H1 (cell line): ENCODE data around the gene SBF2. TPM values are rescaled to one million over a fixed set of nuclear protein-coding genes. Genes with fewer than 3 reads are reported as not detected.

Source experiments
- CTCF ChIA-PET: fragments of 300-600 bp; sonication (Branson Sonifier 250); formaldehyde crosslinking; loops from one replicate; lab custom pipeline; 2021; ENCODE audit not compliant: partially characterized antibody; lab: Charles Lee
- POLR2A ChIA-PET: fragments of 300-600 bp; sonication (Branson Sonifier 250); formaldehyde crosslinking; loops from one replicate; lab custom pipeline; 2021; ENCODE audit warnings: inconsistent platforms; ENCODE audit not compliant: partially characterized antibody; lab: Charles Lee
- DNase-seq, 2 experiments: peaks; one replicate each; pipeline versions ENCODE4 v3.0.0 to v3.0.0-alpha.2; 2010 to 2022; ENCODE audit warnings: low spot score in 2 of 2, low read depth in 1 of 2, mixed read lengths in 1 of 2
- FAIRE-seq: peaks from 2 replicates; lab custom pipeline; 2011; peaks lifted over from hg19 to GRCh38; lab: Jason Lieb, UNC
- H2AFZ ChIP-seq: 2 replicates; pipeline ENCODE4 v1.8.1; 2012; ENCODE audit warnings: low read length, inconsistent platforms
- H2AK5ac ChIP-seq: 2 replicates; pipeline ENCODE4 v1.6.1; 2013; ENCODE audit warnings: low read depth, low read length
- H2BK120ac ChIP-seq: replicated peaks from 2 replicates; pipeline ENCODE3; 2013; ENCODE audit warnings: low read depth, low read length, inconsistent platforms
- H2BK12ac ChIP-seq: 2 replicates; pipeline ENCODE4 v1.6.1; 2013; ENCODE audit warnings: low read depth, low read length
- H2BK15ac ChIP-seq: 2 replicates; pipeline ENCODE4 v1.6.1; 2013; ENCODE audit warnings: low read length
- H2BK20ac ChIP-seq: 2 replicates; pipeline ENCODE4 v1.6.1; 2013; ENCODE audit warnings: low read length
- H2BK5ac ChIP-seq: 2 replicates; pipeline ENCODE4 v1.6.1; 2013; ENCODE audit warnings: low read depth, low read length
- H3K14ac ChIP-seq: 2 replicates; pipeline ENCODE4 v1.6.1; 2013; ENCODE audit warnings: inconsistent platforms; ENCODE audit not compliant: insufficient read length
- H3K18ac ChIP-seq: 2 replicates; pipeline ENCODE4 v1.6.1; 2013; ENCODE audit warnings: low read length; ENCODE audit errors: extremely low read depth
- H3K23ac ChIP-seq: 2 replicates; pipeline ENCODE4 v1.6.1; 2013; ENCODE audit warnings: inconsistent platforms; ENCODE audit not compliant: insufficient read length
- H3K23me2 ChIP-seq: 2 replicates; pipeline ENCODE4 v1.6.1; 2013; ENCODE audit warnings: low read depth, low read length
- H3K27ac ChIP-seq: 2 replicates; pipeline ENCODE4 v1.6.1; 2011; ENCODE audit warnings: low read depth, low read length, inconsistent platforms
- H3K27me3 ChIP-seq, 4 experiments: replicated peaks in 1 of 4; 1 replicate in 1 of 4; 2 replicates in 3 of 4; pipeline versions ENCODE4 v1.6.1 to v1.8.1; 2011 to 2013; ENCODE audit warnings: low read length in 3 of 4, mild to moderate bottlenecking in 3 of 4, inconsistent platforms in 2 of 4, mixed read lengths in 2 of 4, moderate library complexity in 1 of 4; ENCODE audit not compliant: control insufficient read depth in 3 of 4, insufficient read depth in 3 of 4; ENCODE audit errors: extremely low read depth in 1 of 4
- H3K36me3 ChIP-seq, 4 experiments: 2 replicates each; pipeline versions ENCODE4 v1.6.1 to v1.8.1; 2011 to 2013; ENCODE audit warnings: mild to moderate bottlenecking in 4 of 4, low read length in 3 of 4, moderate library complexity in 2 of 4, control low read depth in 1 of 4, inconsistent platforms in 1 of 4; ENCODE audit not compliant: insufficient read depth in 4 of 4, control insufficient read depth in 2 of 4
- H3K4ac ChIP-seq: replicated peaks from 2 replicates; pipeline ENCODE3; 2013; ENCODE audit warnings: low read length, low read depth, mixed read lengths, inconsistent platforms; ENCODE audit not compliant: insufficient read length
- H3K4me1 ChIP-seq, 4 experiments: replicated peaks in 1 of 4; 1 replicate in 1 of 4; 2 replicates in 3 of 4; pipeline versions ENCODE4 v1.6.1 to v1.8.1; 2011 to 2013; ENCODE audit warnings: low read length in 3 of 4, inconsistent platforms in 2 of 4, mixed read lengths in 1 of 4; ENCODE audit not compliant: insufficient read depth in 4 of 4, control insufficient read depth in 3 of 4
- H3K4me2 ChIP-seq, 2 experiments: 2 replicates each; pipeline versions ENCODE4 v1.6.1 to v1.8.1; 2011 to 2013; ENCODE audit warnings: low read depth in 2 of 2, low read length in 2 of 2, control low read depth in 1 of 2, inconsistent platforms in 1 of 2, mild to moderate bottlenecking in 1 of 2; ENCODE audit not compliant: insufficient read depth in 1 of 2
- H3K4me3 ChIP-seq, 4 experiments: fragments of 200-600, 300-600 bp in 1 of 4; sonication (generic), shearing (Covaris generic), sonication (Bioruptor Twin) in 1 of 4; 2 replicates each; pipeline versions ENCODE4 v1.5.1 to v1.8.1; 2011 to 2016; ENCODE audit warnings: low read length in 4 of 4, low read depth in 3 of 4, control low read depth in 2 of 4, inconsistent platforms in 2 of 4, mild to moderate bottlenecking in 2 of 4, mixed read lengths in 1 of 4, moderate library complexity in 1 of 4; ENCODE audit not compliant: insufficient read depth in 2 of 4; ENCODE audit errors: extremely low read depth in 1 of 4
- H3K56ac ChIP-seq: replicated peaks from 2 replicates; pipeline ENCODE3; 2013; ENCODE audit warnings: low read depth, mild to moderate bottlenecking, mixed read lengths, low read length, inconsistent platforms; ENCODE audit not compliant: insufficient read length
- H3K79me1 ChIP-seq: 2 replicates; pipeline ENCODE4 v1.6.1; 2013; ENCODE audit warnings: low read depth, low read length, control low read depth
- H3K79me2 ChIP-seq, 2 experiments: 2 replicates each; pipeline versions ENCODE4 v1.6.1 to v1.8.1; 2012 to 2013; ENCODE audit warnings: low read length in 2 of 2, mild to moderate bottlenecking in 2 of 2, inconsistent platforms in 1 of 2; ENCODE audit not compliant: insufficient read depth in 2 of 2, control insufficient read depth in 1 of 2
- H3K9ac ChIP-seq, 4 experiments: replicated peaks in 1 of 4; 1 replicate in 1 of 4; 2 replicates in 3 of 4; pipeline versions ENCODE4 v1.6.1 to v1.8.1; 2011 to 2013; ENCODE audit warnings: low read depth in 3 of 4, low read length in 3 of 4, control low read depth in 2 of 4, mild to moderate bottlenecking in 2 of 4, moderate library complexity in 2 of 4, inconsistent platforms in 1 of 4; ENCODE audit errors: extremely low read depth in 1 of 4
- H3K9me3 ChIP-seq, 2 experiments: 2 replicates each; pipeline versions ENCODE4 v1.6.1 to v1.8.1; 2012 to 2013; ENCODE audit warnings: mild to moderate bottlenecking in 2 of 2, moderate library complexity in 2 of 2, control low read depth in 1 of 2, inconsistent platforms in 1 of 2, low read depth in 1 of 2, low read length in 1 of 2, mixed read lengths in 1 of 2; ENCODE audit not compliant: insufficient read depth in 2 of 2
- H4K20me1 ChIP-seq, 2 experiments: replicated peaks in 1 of 2; 2 replicates each; pipeline versions ENCODE3 to v1.8.1; 2011 to 2013; ENCODE audit warnings: inconsistent platforms in 2 of 2, low read length in 2 of 2, mild to moderate bottlenecking in 1 of 2; ENCODE audit not compliant: insufficient read depth in 2 of 2, control insufficient read depth in 1 of 2
- H4K5ac ChIP-seq: 2 replicates; pipeline ENCODE4 v1.6.1; 2013; ENCODE audit warnings: low read length, low read depth, mixed read lengths, inconsistent platforms; ENCODE audit not compliant: insufficient read length
- H4K8ac ChIP-seq: 2 replicates; pipeline ENCODE4 v1.8.0; 2013; ENCODE audit warnings: mild to moderate bottlenecking, moderate library complexity, low read length, inconsistent platforms; ENCODE audit not compliant: insufficient read depth; ENCODE audit errors: extremely low read depth
- H4K91ac ChIP-seq: replicated peaks from 2 replicates; pipeline ENCODE3; 2013; ENCODE audit warnings: low read length, mixed read lengths, inconsistent platforms; ENCODE audit not compliant: insufficient read length
- ASH2L ChIP-seq: fragments of 200-600, 300-600 bp; sonication (generic); IDR thresholded peaks from one replicate; pipeline ENCODE4 v1.7.1; 2017; ENCODE audit warnings: low read length
- BCL11A ChIP-seq, 2 experiments: IDR thresholded peaks; one replicate each; pipeline ENCODE4 v1.6.1; 2011; ENCODE audit warnings: low read depth in 2 of 2, low read length in 2 of 2, mild to moderate bottlenecking in 2 of 2
- BRCA1 ChIP-seq: IDR thresholded peaks from 2 replicates; pipeline ENCODE4 v1.6.1; 2012; ENCODE audit warnings: low read depth, low read length, improper control_type of control experiment
- CBX8 ChIP-seq: fragments of 300-800, 300-1000 bp; sonication (generic); IDR thresholded peaks from 2 replicates; pipeline ENCODE4 v1.7.1; 2016; ENCODE audit warnings: low read depth, low read length, borderline replicate concordance
- CEBPB ChIP-seq: IDR thresholded peaks from 2 replicates; pipeline ENCODE4 v1.6.1; 2012; ENCODE audit warnings: low read depth, low read length
- CREB1 ChIP-seq: IDR thresholded peaks from 2 replicates; pipeline ENCODE4 v1.6.1; 2012; ENCODE audit warnings: inconsistent platforms
- EZH2 ChIP-seq: fragments of 200-600 bp; sonication (generic); IDR thresholded peaks from 2 replicates; pipeline ENCODE4 v1.7.1; 2012; ENCODE audit warnings: low read depth, mild to moderate bottlenecking, moderate library complexity, low read length, inconsistent platforms; ENCODE audit not compliant: severe bottlenecking
- FOSL1 ChIP-seq: IDR thresholded peaks from 2 replicates; pipeline ENCODE4 v1.6.1; 2011; ENCODE audit warnings: mild to moderate bottlenecking, low read depth, low read length, moderate library complexity; ENCODE audit not compliant: insufficient read depth
- HDAC2 ChIP-seq, 2 experiments: fragments of 300-600 bp in 1 of 2; sonication (generic) in 1 of 2; IDR thresholded peaks; 2 replicates each; pipeline ENCODE4 v1.6.1; 2011 to 2012; ENCODE audit warnings: low read depth in 2 of 2, low read length in 2 of 2, mild to moderate bottlenecking in 2 of 2, moderate library complexity in 2 of 2, borderline replicate concordance in 1 of 2, inconsistent platforms in 1 of 2
- HDAC6 ChIP-seq: IDR thresholded peaks from one replicate; pipeline ENCODE4 v1.7.1; 2012; ENCODE audit warnings: low read depth, mild to moderate bottlenecking, inconsistent platforms, low read length, moderate library complexity
- JUND ChIP-seq: IDR thresholded peaks from 2 replicates; pipeline ENCODE4 v1.6.1; 2011; ENCODE audit warnings: mild to moderate bottlenecking, improper control_type of control experiment, low read length
- MAFK ChIP-seq: IDR thresholded peaks from 2 replicates; pipeline ENCODE4 v1.6.1; 2012; ENCODE audit warnings: low read depth, mild to moderate bottlenecking, improper control_type of control experiment, low read length
- RNF2 ChIP-seq: fragments of 200-900, 300-1000 bp; sonication (generic); IDR thresholded peaks from 2 replicates; pipeline ENCODE4 v1.7.1; 2016; ENCODE audit warnings: borderline replicate concordance, low read depth, mild to moderate bottlenecking, antibody characterized with exemption, low read length; ENCODE audit not compliant: poor library complexity, severe bottlenecking; ENCODE audit errors: missing control alignments
- SRF ChIP-seq: IDR thresholded peaks from 2 replicates; pipeline ENCODE4 v1.6.1; 2011; ENCODE audit warnings: mild to moderate bottlenecking, low read depth, low read length, moderate library complexity
- SUZ12 ChIP-seq: fragments of 200-600 bp; sonication (generic); IDR thresholded peaks from 2 replicates; pipeline ENCODE4 v1.6.1; 2012; ENCODE audit warnings: mild to moderate bottlenecking, inconsistent platforms, low read length, moderate library complexity, mixed read lengths
- WGBS, 2 experiments: shearing (Covaris generic) in 1 of 2; methylation state at CpG; one replicate each; pipeline versions ENCODE4 v1.1.6 to v1.1.7; 2013 to 2015; ENCODE audit warnings: low lambda C conversion rate in 2 of 2, mixed read lengths in 2 of 2, inconsistent platforms in 1 of 2, low coverage in 1 of 2, missing lambda C conversion rate in 1 of 2; ENCODE audit not compliant: insufficient replicate concordance in 2 of 2, insufficient coverage in 1 of 2, insufficient read length in 1 of 2; ENCODE audit errors: extremely low coverage in 1 of 2, missing lambda C conversion rate in 1 of 2; 5-methylcytosine and 5-hydroxymethylcytosine counted together
- polyA plus RNA-seq, 7 experiments: library from polyadenylated mRNA; depleted of rRNA in 3 of 7; stranded (reverse) in 5 of 7; unstranded in 2 of 7; fragments of >200 nt in 5 of 7; fragments of 200-250 nt in 2 of 7; gene quantifications; 1 replicate in 5 of 7; 2 replicates in 1 of 7; 4 replicates in 1 of 7; pipeline versions ENCODE4 v1.2.1 to v1.2.3, GENCODE V29; 2011 to 2013; ENCODE audit warnings: missing spikeins in 2 of 7, mixed read lengths in 2 of 7
- total RNA-seq: library from RNA; stranded (reverse); fragmentation: NEBNext Ultra II Directional; extraction: Animal tissue kit (Norgen Biotek cat#: 25700); gene quantifications from 2 replicates; pipeline ENCODE4 v1.2.1, GENCODE V29; 2021

The SBF2 gene
- total and polyA plus RNA-seq, 2 of the 8 experiments (the other 6 are each of a cell fraction or from before 2014, with no cell fraction given): 36.7 to 50.5 TPM

GRCh38 chr11:9735236-9735635, 558.8 kb downstream of the SBF2 start:
- H3K4me2 ChIP-seq: no peak overlapping the region
- no peak overlapping the region for H4K8ac ChIP-seq
- no peak overlapping the region for H3K9ac ChIP-seq
- no peaks in the 10 kb centered on the region for H3K23me2 ChIP-seq
- H3K56ac ChIP-seq: no peak overlapping the region
- H2BK120ac ChIP-seq: no peak overlapping the region
- no peak overlapping the region for H2BK15ac ChIP-seq
- 0 out of 2 replicates have a peak, but pooled peaks cover 2% of the 10 kb centered on the region for H3K79me1 ChIP-seq
- DNase-seq (no peak), FAIRE-seq (no peak)
- no peak overlapping the region for H2AK5ac ChIP-seq
- H3K4ac ChIP-seq: no peak overlapping the region
- 95% methylated on average over 3 of the region's 3 CpGs; no CpG with 5 or more reads in 1 of the 2 experiments for WGBS, 2 experiments
- no peak overlapping the region for H3K14ac ChIP-seq
- no peak overlapping the region for H3K23ac ChIP-seq
- H3K79me2 ChIP-seq: no peaks in the 10 kb centered on the region
- no peak overlapping the region for H2AFZ ChIP-seq
- H4K20me1 ChIP-seq: no peaks in the 10 kb centered on the region
- no peak overlapping the region for H4K5ac ChIP-seq
- no peak overlapping the region for H4K91ac ChIP-seq
- H3K27me3 ChIP-seq: no peaks in the 10 kb centered on the region
- H2BK5ac ChIP-seq: no peak overlapping the region
- ChIA-PET CTCF (interaction anchor here (1.5 to 2.1 kb wide), 2 partner anchors 13 to 122 kb away, joined by 4 to 7 read pairs; no protein-coding TSS in a partner anchor), POLR2A (no interaction called here)
- no peak overlapping the region for H2BK20ac ChIP-seq
- H3K36me3 ChIP-seq: peaks cover 13 to 47% (median 23%) of the 10 kb centered on the region in 4 experiments
- H3K4me3 ChIP-seq: no peak overlapping the region
- H3K4me1 ChIP-seq: no peaks in the 10 kb centered on the region
- no peak overlapping the region for H3K18ac ChIP-seq
- H3K9me3 ChIP-seq: no peaks in the 10 kb centered on the region
- TF ChIP-seq BCL11A (IDR thresholded peaks at IDR 0.05; ENCODE audit: low read depth in 2 of 2, low read length in 2 of 2) (no peak), CEBPB (no peak), MAFK (no peak), HDAC2 (IDR thresholded peaks at IDR 0.05; ENCODE audit: borderline replicate concordance in 1 of 2, low read depth in 2 of 2, low read length in 2 of 2) (no peak), CREB1 (no peak), JUND (no peak), SRF (no peak), FOSL1 (no peak), HDAC6 (no peak), CBX8 (no peak), ASH2L (no peak), BRCA1 (no peak), EZH2 (no peak), SUZ12 (no peak), RNF2 (no peak)
- H3K27ac ChIP-seq: no peak overlapping the region
- H2BK12ac ChIP-seq: no peak overlapping the region
